GM23338 (cell line): ENCODE results near the gene FAM117B. TPM values are rescaled to one million over a fixed set of nuclear protein-coding genes. Genes with fewer than 3 reads are reported as not detected.

Experiments
- ATAC-seq: fragments of 200-7000 bp; cut with Tn5 transposase; 3 replicates; pipeline ENCODE4 v1.9.1; 2020
- DNase-seq: peaks from one replicate; pipeline ENCODE4 v3.0.0-alpha.2; 2015; ENCODE audit warnings: low spot score
- H2AFZ ChIP-seq: fragments of 200-600 bp; sonication (generic); 2 replicates; pipeline ENCODE4 v1.8.0; 2016; ENCODE audit warnings: antibody characterized with exemption, mild to moderate bottlenecking, moderate library complexity
- H3F3A ChIP-seq: fragments of 200-600 bp; sonication (generic); replicated peaks from 2 replicates; pipeline ENCODE4 v1.8.0; 2017; ENCODE audit warnings: antibody characterized with exemption, mixed run types, low read depth
- H3K27ac ChIP-seq: fragments of 200-600 bp; sonication (generic); 2 replicates; pipeline ENCODE4 v1.6.1; 2016; ENCODE audit warnings: low read depth
- H3K27me3 ChIP-seq: fragments of 200-600 bp; sonication (generic); 2 replicates; pipeline ENCODE4 v1.8.0; 2016; ENCODE audit warnings: mild to moderate bottlenecking, mixed run types, moderate library complexity; ENCODE audit not compliant: insufficient read depth
- H3K36me3 ChIP-seq: fragments of 200-600 bp; sonication (generic); 2 replicates; pipeline ENCODE4 v1.8.0; 2016; ENCODE audit warnings: mild to moderate bottlenecking; ENCODE audit not compliant: insufficient read depth
- H3K4me1 ChIP-seq: fragments of 200-600 bp; sonication (generic); 2 replicates; pipeline ENCODE4 v1.8.0; 2016; ENCODE audit warnings: mild to moderate bottlenecking, moderate library complexity; ENCODE audit not compliant: insufficient read depth
- H3K4me2 ChIP-seq: fragments of 200-600 bp; sonication (generic); 2 replicates; pipeline ENCODE4 v1.7.1; 2017; ENCODE audit warnings: mixed run types
- H3K4me3 ChIP-seq: fragments of 200-600 bp; sonication (generic); 2 replicates; pipeline ENCODE4 v1.6.1; 2016; ENCODE audit warnings: mixed run types
- H3K79me2 ChIP-seq: fragments of 200-600 bp; sonication (generic); replicated peaks from 2 replicates; pipeline ENCODE4 v1.8.0; 2017; ENCODE audit warnings: mild to moderate bottlenecking; ENCODE audit not compliant: insufficient read depth
- H3K9me2 ChIP-seq: fragments of 200-600 bp; sonication (generic); 2 replicates; pipeline ENCODE4 v1.8.0; 2017; ENCODE audit not compliant: insufficient read depth
- H4K20me1 ChIP-seq: fragments of 200-600 bp; sonication (generic); replicated peaks from 2 replicates; pipeline ENCODE4 v1.8.0; 2017; ENCODE audit warnings: mild to moderate bottlenecking; ENCODE audit not compliant: insufficient read depth
- H3K27ac Mint-ChIP-seq: 2 replicates; pipeline ENCODE4 v1.8.0; 2020; ENCODE audit warnings: inconsistent platforms, mild to moderate bottlenecking, moderate library complexity, mixed read lengths
- H3K27me3 Mint-ChIP-seq: 3 replicates; pipeline ENCODE4 v1.8.0; 2022; ENCODE audit warnings: low read depth, mild to moderate bottlenecking, moderate library complexity, mixed read lengths, inconsistent platforms; ENCODE audit not compliant: insufficient read depth, poor library complexity
- H3K36me3 Mint-ChIP-seq: 3 replicates; pipeline ENCODE4 v1.8.0; 2021; ENCODE audit warnings: low read depth, mild to moderate bottlenecking, inconsistent platforms, moderate library complexity, mixed read lengths
- H3K4me1 Mint-ChIP-seq: 3 replicates; pipeline ENCODE4 v1.8.0; 2020; ENCODE audit warnings: mild to moderate bottlenecking, inconsistent platforms, mixed read lengths
- H3K4me3 Mint-ChIP-seq: 3 replicates; pipeline ENCODE4 v1.8.0; 2021; ENCODE audit warnings: moderate library complexity, mild to moderate bottlenecking, inconsistent platforms, mixed read lengths
- H3K9me3 Mint-ChIP-seq: 3 replicates; pipeline ENCODE4 v1.8.0; 2020; ENCODE audit warnings: moderate library complexity, mild to moderate bottlenecking, inconsistent platforms, mixed read lengths
- CREB1 ChIP-seq: fragments of 250-450 bp; sonication (Bioruptor Pico); IDR thresholded peaks from 2 replicates; pipeline ENCODE4 v1.5.0; 2020; ENCODE audit warnings: low read depth, mild to moderate bottlenecking, moderate library complexity
- CTCF ChIP-seq, 2 experiments: fragments of 200-600 bp in 1 of 2; sonication (generic) in 1 of 2; conservative IDR thresholded peaks; 2 replicates each; pipeline versions ENCODE4 v1.5.1 to v1.6.1; 2016 to 2017; ENCODE audit warnings: antibody characterized with exemption in 2 of 2, low read depth in 2 of 2, mild to moderate bottlenecking in 2 of 2, moderate library complexity in 1 of 2
- ETS1 ChIP-seq: IDR thresholded peaks from 2 replicates; pipeline ENCODE4 v1.6.1; 2016; ENCODE audit warnings: antibody characterized with exemption
- EZH2 ChIP-seq: fragments of 200-600 bp; sonication (generic); IDR thresholded peaks from one replicate; pipeline ENCODE4 v1.8.0; 2017; ENCODE audit warnings: antibody characterized with exemption, mild to moderate bottlenecking, low read depth; ENCODE audit not compliant: unreplicated experiment
- EZH2phosphoT487 ChIP-seq: fragments of 200-600 bp; sonication (generic); IDR thresholded peaks from one replicate; pipeline ENCODE4 v1.8.1; 2018; ENCODE audit warnings: antibody characterized with exemption; ENCODE audit not compliant: unreplicated experiment
- JUNB ChIP-seq: IDR thresholded peaks from one replicate; pipeline ENCODE4 v1.6.1; 2016; ENCODE audit warnings: antibody characterized with exemption; ENCODE audit not compliant: unreplicated experiment
- NANOG ChIP-seq: IDR thresholded peaks from 2 replicates; pipeline ENCODE4 v1.6.1; 2016; ENCODE audit warnings: antibody characterized with exemption, borderline replicate concordance
- POLR2AphosphoS5 ChIP-seq: IDR thresholded peaks from 2 replicates; pipeline ENCODE4 v1.6.1; 2016; ENCODE audit warnings: antibody characterized with exemption, low read depth
- STAT1 ChIP-seq: IDR thresholded peaks from one replicate; pipeline ENCODE4 v1.6.1; 2016; ENCODE audit warnings: antibody characterized with exemption; ENCODE audit not compliant: unreplicated experiment
- ZNF114 ChIP-seq: fragments of 250-450 bp; sonication (Bioruptor Pico); IDR thresholded peaks from 2 replicates; pipeline ENCODE4 v1.5.0; 2020; ENCODE audit warnings: mild to moderate bottlenecking, moderate library complexity
- ZNF331 ChIP-seq: fragments of 250-450 bp; sonication (Bioruptor Pico); IDR thresholded peaks from 2 replicates; pipeline ENCODE4 v1.5.0; 2020; ENCODE audit warnings: low read depth, mild to moderate bottlenecking, moderate library complexity
- polyA plus RNA-seq: library from polyadenylated mRNA; unstranded; fragments of >200 nt; fragmentation: Nextera tagmentation; extraction: Ambion mirVana; gene quantifications from 2 replicates; pipeline ENCODE4 v1.2.1, GENCODE V29; 2016
- total RNA-seq: library from RNA; depleted of rRNA; stranded (reverse); fragments of >200 nt; shearing (Covaris generic); gene quantifications from 2 replicates; pipeline ENCODE4 v1.2.3, GENCODE V29; 2014
- TF ChIP-seq, protein P1 (sequence below): IDR thresholded peaks from one replicate; pipeline ENCODE4 v1.6.1; 2018; ENCODE audit warnings: antibody characterized with exemption; ENCODE audit not compliant: unreplicated experiment
- TF ChIP-seq, protein P2 (sequence below): fragments of 250-450 bp; sonication (Bioruptor Pico); IDR thresholded peaks from 2 replicates; pipeline ENCODE4 v1.5.0; 2020; ENCODE audit warnings: mild to moderate bottlenecking, moderate library complexity

Gene FAM117B
- total and polyA plus RNA-seq, 2 experiments from 2014 or later = 8.4 to 23.0 TPM

- Histone ChIP-seq H3K9me2 (no peaks in the 10 kb centered on the region; the same call in 1 of the 2 replicates), H4K20me1 (peaks cover 3% of the 10 kb centered on the region; the same call in 1 of the 2 replicates), H3K36me3 (no peaks in the 10 kb centered on the region), H3F3A (no peaks in the 10 kb centered on the region), H3K79me2 (peaks cover 77% of the 10 kb centered on the region), H3K27ac (peak overlapping the region; percentile 39), H2AFZ (no peak overlapping the region), H3K4me2 (no peak overlapping the region), H3K27me3 (no peaks in the 10 kb centered on the region), H3K4me1 (peaks cover 19% of the 10 kb centered on the region; the same call in 1 of the 2 replicates), H3K4me3 (no peak overlapping the region)
- Mint-ChIP-seq H3K27me3 (peaks cover 3% of the 10 kb centered on the region), H3K27ac (no peak overlapping the region), H3K9me3 (peaks cover 5% of the 10 kb centered on the region; the same call in 1 of the 3 replicates), H3K4me3 (no peak overlapping the region), H3K36me3 (peaks cover 3% of the 10 kb centered on the region; the same call in 1 of the 3 replicates), H3K4me1 (peaks cover 25% of the 10 kb centered on the region)
- TF ChIP-seq, protein P1, sequence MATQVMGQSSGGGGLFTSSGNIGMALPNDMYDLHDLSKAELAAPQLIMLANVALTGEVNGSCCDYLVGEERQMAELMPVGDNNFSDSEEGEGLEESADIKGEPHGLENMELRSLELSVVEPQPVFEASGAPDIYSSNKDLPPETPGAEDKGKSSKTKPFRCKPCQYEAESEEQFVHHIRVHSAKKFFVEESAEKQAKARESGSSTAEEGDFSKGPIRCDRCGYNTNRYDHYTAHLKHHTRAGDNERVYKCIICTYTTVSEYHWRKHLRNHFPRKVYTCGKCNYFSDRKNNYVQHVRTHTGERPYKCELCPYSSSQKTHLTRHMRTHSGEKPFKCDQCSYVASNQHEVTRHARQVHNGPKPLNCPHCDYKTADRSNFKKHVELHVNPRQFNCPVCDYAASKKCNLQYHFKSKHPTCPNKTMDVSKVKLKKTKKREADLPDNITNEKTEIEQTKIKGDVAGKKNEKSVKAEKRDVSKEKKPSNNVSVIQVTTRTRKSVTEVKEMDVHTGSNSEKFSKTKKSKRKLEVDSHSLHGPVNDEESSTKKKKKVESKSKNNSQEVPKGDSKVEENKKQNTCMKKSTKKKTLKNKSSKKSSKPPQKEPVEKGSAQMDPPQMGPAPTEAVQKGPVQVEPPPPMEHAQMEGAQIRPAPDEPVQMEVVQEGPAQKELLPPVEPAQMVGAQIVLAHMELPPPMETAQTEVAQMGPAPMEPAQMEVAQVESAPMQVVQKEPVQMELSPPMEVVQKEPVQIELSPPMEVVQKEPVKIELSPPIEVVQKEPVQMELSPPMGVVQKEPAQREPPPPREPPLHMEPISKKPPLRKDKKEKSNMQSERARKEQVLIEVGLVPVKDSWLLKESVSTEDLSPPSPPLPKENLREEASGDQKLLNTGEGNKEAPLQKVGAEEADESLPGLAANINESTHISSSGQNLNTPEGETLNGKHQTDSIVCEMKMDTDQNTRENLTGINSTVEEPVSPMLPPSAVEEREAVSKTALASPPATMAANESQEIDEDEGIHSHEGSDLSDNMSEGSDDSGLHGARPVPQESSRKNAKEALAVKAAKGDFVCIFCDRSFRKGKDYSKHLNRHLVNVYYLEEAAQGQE = no peak
- TF ChIP-seq, protein P2, sequence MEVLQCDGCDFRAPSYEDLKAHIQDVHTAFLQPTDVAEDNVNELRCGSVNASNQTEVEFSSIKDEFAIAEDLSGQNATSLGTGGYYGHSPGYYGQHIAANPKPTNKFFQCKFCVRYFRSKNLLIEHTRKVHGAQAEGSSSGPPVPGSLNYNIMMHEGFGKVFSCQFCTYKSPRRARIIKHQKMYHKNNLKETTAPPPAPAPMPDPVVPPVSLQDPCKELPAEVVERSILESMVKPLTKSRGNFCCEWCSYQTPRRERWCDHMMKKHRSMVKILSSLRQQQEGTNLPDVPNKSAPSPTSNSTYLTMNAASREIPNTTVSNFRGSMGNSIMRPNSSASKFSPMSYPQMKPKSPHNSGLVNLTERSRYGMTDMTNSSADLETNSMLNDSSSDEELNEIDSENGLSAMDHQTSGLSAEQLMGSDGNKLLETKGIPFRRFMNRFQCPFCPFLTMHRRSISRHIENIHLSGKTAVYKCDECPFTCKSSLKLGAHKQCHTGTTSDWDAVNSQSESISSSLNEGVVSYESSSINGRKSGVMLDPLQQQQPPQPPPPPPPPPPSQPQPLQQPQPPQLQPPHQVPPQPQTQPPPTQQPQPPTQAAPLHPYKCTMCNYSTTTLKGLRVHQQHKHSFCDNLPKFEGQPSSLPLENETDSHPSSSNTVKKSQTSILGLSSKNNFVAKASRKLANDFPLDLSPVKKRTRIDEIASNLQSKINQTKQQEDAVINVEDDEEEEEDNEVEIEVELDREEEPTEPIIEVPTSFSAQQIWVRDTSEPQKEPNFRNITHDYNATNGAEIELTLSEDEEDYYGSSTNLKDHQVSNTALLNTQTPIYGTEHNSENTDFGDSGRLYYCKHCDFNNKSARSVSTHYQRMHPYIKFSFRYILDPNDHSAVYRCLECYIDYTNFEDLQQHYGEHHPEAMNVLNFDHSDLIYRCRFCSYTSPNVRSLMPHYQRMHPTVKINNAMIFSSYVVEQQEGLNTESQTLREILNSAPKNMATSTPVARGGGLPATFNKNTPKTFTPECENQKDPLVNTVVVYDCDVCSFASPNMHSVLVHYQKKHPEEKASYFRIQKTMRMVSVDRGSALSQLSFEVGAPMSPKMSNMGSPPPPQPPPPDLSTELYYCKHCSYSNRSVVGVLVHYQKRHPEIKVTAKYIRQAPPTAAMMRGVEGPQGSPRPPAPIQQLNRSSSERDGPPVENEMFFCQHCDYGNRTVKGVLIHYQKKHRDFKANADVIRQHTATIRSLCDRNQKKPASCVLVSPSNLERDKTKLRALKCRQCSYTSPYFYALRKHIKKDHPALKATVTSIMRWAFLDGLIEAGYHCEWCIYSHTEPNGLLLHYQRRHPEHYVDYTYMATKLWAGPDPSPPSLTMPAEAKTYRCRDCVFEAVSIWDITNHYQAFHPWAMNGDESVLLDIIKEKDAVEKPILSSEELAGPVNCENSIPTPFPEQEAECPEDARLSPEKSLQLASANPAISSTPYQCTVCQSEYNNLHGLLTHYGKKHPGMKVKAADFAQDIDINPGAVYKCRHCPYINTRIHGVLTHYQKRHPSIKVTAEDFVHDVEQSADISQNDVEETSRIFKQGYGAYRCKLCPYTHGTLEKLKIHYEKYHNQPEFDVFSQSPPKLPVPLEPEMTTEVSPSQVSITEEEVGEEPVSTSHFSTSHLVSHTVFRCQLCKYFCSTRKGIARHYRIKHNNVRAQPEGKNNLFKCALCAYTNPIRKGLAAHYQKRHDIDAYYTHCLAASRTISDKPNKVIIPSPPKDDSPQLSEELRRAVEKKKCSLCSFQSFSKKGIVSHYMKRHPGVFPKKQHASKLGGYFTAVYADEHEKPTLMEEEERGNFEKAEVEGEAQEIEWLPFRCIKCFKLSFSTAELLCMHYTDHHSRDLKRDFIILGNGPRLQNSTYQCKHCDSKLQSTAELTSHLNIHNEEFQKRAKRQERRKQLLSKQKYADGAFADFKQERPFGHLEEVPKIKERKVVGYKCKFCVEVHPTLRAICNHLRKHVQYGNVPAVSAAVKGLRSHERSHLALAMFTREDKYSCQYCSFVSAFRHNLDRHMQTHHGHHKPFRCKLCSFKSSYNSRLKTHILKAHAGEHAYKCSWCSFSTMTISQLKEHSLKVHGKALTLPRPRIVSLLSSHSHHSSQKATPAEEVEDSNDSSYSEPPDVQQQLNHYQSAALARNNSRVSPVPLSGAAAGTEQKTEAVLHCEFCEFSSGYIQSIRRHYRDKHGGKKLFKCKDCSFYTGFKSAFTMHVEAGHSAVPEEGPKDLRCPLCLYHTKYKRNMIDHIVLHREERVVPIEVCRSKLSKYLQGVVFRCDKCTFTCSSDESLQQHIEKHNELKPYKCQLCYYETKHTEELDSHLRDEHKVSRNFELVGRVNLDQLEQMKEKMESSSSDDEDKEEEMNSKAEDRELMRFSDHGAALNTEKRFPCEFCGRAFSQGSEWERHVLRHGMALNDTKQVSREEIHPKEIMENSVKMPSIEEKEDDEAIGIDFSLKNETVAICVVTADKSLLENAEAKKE (CRISPR knock-in tag) = no peak
- TF ChIP-seq EZH2phosphoT487 = no peak
- no peak for TF ChIP-seq CTCF (conservative IDR thresholded peaks at IDR 0.05; ENCODE audit: low read depth in 2 of 2)
- no peak for TF ChIP-seq EZH2
- no peak for TF ChIP-seq ZNF331
- TF ChIP-seq NANOG = no peak
- no peak for TF ChIP-seq ETS1
- TF ChIP-seq CREB1 = no peak
- TF ChIP-seq JUNB = no peak
- TF ChIP-seq POLR2AphosphoS5 = no peak
- TF ChIP-seq STAT1 = no peak
- TF ChIP-seq ZNF114 (CRISPR knock-in tag) = no peak
- ATAC-seq = peak; percentile 89
- peak; percentile 50 for DNase-seq
Measured at GRCh38 chr2:202682274-202682673, 47.5 kb downstream of the FAM117B start.
